Gastrocnemius medialis (tissue), 4 donors: ENCODE data around the gene NPM1.

Experiments used
- POLR2A ChIP-seq, 2 donors: fragments of 450-650 bp; IDR thresholded peaks; one replicate each; pipeline ENCODE4 v1.6.1; 2017; ENCODE audit warnings: antibody characterized with exemption in 2 of 2, mild to moderate bottlenecking in 2 of 2, moderate library complexity in 2 of 2
- TF ChIP-seq, protein P1 (sequence below), 5 experiments: fragments of 450-650 bp in 3 of 5; fragments of 200-600 bp in 2 of 5; sonication (generic) in 2 of 5; IDR thresholded peaks in 4 of 5; conservative IDR thresholded peaks in 1 of 5; 1 replicate in 4 of 5; 2 replicates in 1 of 5; pipeline ENCODE4 v1.5.1; 2016 to 2019; ENCODE audit warnings: antibody characterized with exemption in 5 of 5, mild to moderate bottlenecking in 3 of 5, moderate library complexity in 3 of 5

DNA sequence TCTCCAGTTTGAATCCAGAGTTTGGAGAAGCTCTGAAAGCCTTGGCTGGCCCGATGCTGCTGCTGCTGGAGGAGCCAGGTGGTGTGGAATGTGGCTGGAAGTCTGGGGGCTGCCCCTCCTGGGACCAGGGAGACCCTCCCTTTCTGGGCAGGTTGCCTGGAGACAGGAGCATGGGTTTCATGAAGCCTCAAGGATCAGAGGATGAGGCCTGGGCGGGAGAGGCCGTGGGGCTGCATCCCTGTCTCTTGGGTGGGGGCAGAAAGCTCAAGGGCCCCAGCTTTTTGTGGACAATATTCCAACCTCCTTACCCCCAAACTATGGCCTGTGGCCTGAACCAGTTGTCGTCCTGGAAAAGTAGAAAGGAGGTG is 41.9 kb downstream of the NPM1 start:
- TF ChIP-seq, protein P1, sequence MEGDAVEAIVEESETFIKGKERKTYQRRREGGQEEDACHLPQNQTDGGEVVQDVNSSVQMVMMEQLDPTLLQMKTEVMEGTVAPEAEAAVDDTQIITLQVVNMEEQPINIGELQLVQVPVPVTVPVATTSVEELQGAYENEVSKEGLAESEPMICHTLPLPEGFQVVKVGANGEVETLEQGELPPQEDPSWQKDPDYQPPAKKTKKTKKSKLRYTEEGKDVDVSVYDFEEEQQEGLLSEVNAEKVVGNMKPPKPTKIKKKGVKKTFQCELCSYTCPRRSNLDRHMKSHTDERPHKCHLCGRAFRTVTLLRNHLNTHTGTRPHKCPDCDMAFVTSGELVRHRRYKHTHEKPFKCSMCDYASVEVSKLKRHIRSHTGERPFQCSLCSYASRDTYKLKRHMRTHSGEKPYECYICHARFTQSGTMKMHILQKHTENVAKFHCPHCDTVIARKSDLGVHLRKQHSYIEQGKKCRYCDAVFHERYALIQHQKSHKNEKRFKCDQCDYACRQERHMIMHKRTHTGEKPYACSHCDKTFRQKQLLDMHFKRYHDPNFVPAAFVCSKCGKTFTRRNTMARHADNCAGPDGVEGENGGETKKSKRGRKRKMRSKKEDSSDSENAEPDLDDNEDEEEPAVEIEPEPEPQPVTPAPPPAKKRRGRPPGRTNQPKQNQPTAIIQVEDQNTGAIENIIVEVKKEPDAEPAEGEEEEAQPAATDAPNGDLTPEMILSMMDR (IDR thresholded peaks at IDR 0.05 in 4 of 5, conservative IDR thresholded peaks at IDR 0.05 in 1 of 5): no peak
- TF ChIP-seq POLR2A (IDR thresholded peaks at IDR 0.05): no peak
